Lower leg skin (tissue), 3 donors: Measurements from ENCODE around the gene ZBTB20.

Experiments used
- CTCF ChIP-seq, 3 donors: fragments of 450-650 bp; IDR thresholded peaks; one replicate each; pipeline ENCODE4 v1.5.1; 2016; ENCODE audit warnings: antibody characterized with exemption in 3 of 3, mild to moderate bottlenecking in 3 of 3, moderate library complexity in 2 of 3
- POLR2A ChIP-seq, 2 donors: fragments of 450-650 bp; IDR thresholded peaks; one replicate each; pipeline ENCODE4 v1.6.1; 2016 to 2017; ENCODE audit warnings: antibody characterized with exemption in 2 of 2, mild to moderate bottlenecking in 1 of 2, moderate library complexity in 1 of 2

GRCh38 chr3:114502204-114502603, 644.9 kb downstream of the ZBTB20 start:
- TF ChIP-seq POLR2A (IDR thresholded peaks at IDR 0.05) (no peak), CTCF (IDR thresholded peaks at IDR 0.05) (no peak)
